ENCODE measurements around the gene IL12RB2.
"Not testable (repeated sequence)": the region's sequence is repeated elsewhere in the genome, so short reads cannot be mapped to it uniquely, and the experiment has no call there.

Gene IL12RB2

DNA sequence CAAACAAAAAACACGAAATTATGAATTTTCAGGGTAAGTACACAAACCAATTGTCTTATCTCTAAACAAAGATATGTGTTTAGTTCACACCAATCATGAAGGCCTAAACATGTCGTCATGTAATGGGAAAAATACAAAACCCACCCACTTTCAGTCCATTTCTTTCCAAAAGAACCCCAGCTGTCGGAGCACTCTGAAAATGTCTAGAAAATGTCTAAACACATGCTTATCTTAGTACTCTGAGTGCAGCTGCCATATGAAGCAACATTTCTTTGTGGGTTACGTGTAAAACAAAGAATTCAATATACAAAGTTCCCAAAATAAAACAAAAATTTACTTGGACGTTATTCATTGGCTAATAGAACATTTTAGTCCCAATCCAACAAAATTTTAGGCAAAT is 99.8 kb downstream of the IL12RB2 start:
- H3K27ac ChIP-seq, result 0 out of 2 replicates have a peak overlapping the region, but pooled peaks have one; percentile 3
- TF ChIP-seq, protein P1, sequence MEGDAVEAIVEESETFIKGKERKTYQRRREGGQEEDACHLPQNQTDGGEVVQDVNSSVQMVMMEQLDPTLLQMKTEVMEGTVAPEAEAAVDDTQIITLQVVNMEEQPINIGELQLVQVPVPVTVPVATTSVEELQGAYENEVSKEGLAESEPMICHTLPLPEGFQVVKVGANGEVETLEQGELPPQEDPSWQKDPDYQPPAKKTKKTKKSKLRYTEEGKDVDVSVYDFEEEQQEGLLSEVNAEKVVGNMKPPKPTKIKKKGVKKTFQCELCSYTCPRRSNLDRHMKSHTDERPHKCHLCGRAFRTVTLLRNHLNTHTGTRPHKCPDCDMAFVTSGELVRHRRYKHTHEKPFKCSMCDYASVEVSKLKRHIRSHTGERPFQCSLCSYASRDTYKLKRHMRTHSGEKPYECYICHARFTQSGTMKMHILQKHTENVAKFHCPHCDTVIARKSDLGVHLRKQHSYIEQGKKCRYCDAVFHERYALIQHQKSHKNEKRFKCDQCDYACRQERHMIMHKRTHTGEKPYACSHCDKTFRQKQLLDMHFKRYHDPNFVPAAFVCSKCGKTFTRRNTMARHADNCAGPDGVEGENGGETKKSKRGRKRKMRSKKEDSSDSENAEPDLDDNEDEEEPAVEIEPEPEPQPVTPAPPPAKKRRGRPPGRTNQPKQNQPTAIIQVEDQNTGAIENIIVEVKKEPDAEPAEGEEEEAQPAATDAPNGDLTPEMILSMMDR (IDR thresholded peaks at IDR 0.05), result no peak
- no peak for TF ChIP-seq ZFX (IDR thresholded peaks at IDR 0.05; ENCODE audit: borderline replicate concordance)

- TF ChIP-seq ZFX (IDR thresholded peaks at IDR 0.05; ENCODE audit: borderline replicate concordance), result no peak
- TF ChIP-seq, protein P1 (IDR thresholded peaks at IDR 0.05), result no peak
- H3K27ac ChIP-seq, result peak overlapping the region; percentile 8; the same call in 1 of the 2 replicates
Measured at GRCh38 chr1:67408148-67408547, 100.5 kb downstream of the IL12RB2 start.

DNA sequence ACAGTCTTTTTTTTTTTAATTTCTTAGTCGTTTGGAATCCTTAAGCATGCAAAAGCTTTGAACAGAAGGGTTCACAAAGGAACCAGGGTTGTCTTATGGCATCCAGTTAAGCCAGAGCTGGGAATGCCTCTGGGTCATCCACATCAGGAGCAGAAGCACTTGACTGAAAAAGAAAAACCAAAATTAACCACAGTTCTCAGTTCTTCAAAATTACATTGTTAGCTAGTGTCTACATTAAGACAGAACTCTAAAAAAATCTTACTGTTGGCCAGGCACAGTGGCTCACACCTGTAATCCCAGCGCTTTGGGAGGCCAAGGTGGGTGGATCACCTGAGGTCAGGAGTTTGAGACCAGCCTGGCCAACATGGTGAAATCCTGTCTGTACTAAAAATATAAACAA is 105.4 kb downstream of the IL12RB2 start:
- H3K27ac ChIP-seq, result not testable (repeated sequence)

- no peak for TF ChIP-seq ZFX (IDR thresholded peaks at IDR 0.05; ENCODE audit: borderline replicate concordance)
- TF ChIP-seq, protein P1 (IDR thresholded peaks at IDR 0.05), result no peak
- no peak overlapping the region for H3K27ac ChIP-seq
Measured at GRCh38 chr1:67414574-67414973, 106.9 kb downstream of the IL12RB2 start.

GRCh38 chr1:67415041-67415440 is 107.4 kb downstream of the IL12RB2 start:
- TF ChIP-seq, protein P1 (IDR thresholded peaks at IDR 0.05), result no peak

GRCh38 chr1:67417733-67418132 is 110.1 kb downstream of the IL12RB2 start:
- not testable (repeated sequence) for H3K27ac ChIP-seq

More at GRCh38 chr1:67415041-67415440, 107.4 kb downstream of the IL12RB2 start:
- no peak overlapping the region for H3K27ac ChIP-seq

- no peak overlapping the region for H3K27ac ChIP-seq
- TF ChIP-seq, protein P1 (IDR thresholded peaks at IDR 0.05), result no peak
- TF ChIP-seq ZFX (IDR thresholded peaks at IDR 0.05; ENCODE audit: borderline replicate concordance), result no peak
Measured at GRCh38 chr1:67418839-67419586, 111.3 kb downstream of the IL12RB2 start.

DNA sequence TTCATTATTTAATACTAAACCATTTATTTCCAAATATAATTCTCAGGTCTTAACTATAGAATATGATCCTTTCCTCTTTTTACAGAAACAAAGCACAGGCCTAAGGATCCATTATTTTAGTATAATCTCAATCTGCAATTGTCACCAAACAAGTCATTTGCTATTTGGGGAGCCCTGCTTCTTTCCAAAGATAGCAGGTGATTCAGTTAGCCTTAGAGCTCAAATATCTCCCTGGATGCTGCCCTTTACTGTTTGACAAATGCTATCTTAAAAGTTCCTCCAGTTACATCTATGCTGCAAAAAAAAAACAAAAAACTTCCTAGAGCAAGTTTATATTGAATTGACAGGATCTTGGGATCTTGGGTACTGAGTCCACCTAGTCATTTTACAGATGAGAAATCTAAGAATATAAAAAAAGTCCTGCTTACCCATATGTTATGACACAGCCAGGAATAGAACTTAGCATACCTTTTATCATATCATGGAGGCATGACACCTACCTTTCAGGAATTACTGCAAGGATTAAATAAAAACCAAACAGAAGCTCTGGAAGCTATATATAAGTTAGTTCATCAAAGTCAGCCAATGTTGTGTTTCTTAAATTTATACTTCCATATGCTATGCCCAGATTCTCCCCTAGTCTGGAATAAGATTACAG is 113.3 kb downstream of the IL12RB2 start:
- no peak overlapping the region for H3K27ac ChIP-seq
- TF ChIP-seq, protein P1 (IDR thresholded peaks at IDR 0.05), result no peak
- TF ChIP-seq ZFX (IDR thresholded peaks at IDR 0.05; ENCODE audit: borderline replicate concordance), result no peak
